Subcutaneous abdominal adipose tissue (tissue), 5 donors: ENCODE data around the gene ADGRA1.

Source experiments
- H3K27ac ChIP-seq: one replicate; pipeline ENCODE4 v1.7.0; 2013; ENCODE audit warnings: low read depth, mild to moderate bottlenecking, inconsistent platforms, low read length, moderate library complexity
- H3K27me3 ChIP-seq, 5 donors: one replicate each; pipeline ENCODE4 v1.7.0; 2013; ENCODE audit warnings: low read length in 5 of 5, inconsistent platforms in 1 of 5; ENCODE audit not compliant: control insufficient read depth in 5 of 5, insufficient read depth in 4 of 5
- H3K36me3 ChIP-seq, 5 donors: one replicate each; pipeline ENCODE4 v1.7.0; 2013; ENCODE audit warnings: low read length in 5 of 5; ENCODE audit not compliant: control insufficient read depth in 5 of 5, insufficient read depth in 5 of 5
- H3K4me1 ChIP-seq, 5 donors: one replicate each; pipeline ENCODE4 v1.7.0; 2013; ENCODE audit warnings: low read length in 5 of 5, mild to moderate bottlenecking in 3 of 5, moderate library complexity in 1 of 5; ENCODE audit not compliant: control insufficient read depth in 5 of 5, insufficient read depth in 5 of 5
- H3K4me3 ChIP-seq, 5 donors: one replicate each; pipeline ENCODE4 v1.7.0; 2013; ENCODE audit warnings: low read length in 5 of 5, low read depth in 1 of 5
- H3K9ac ChIP-seq, 5 donors: one replicate each; pipeline ENCODE4 v1.7.0; 2013; ENCODE audit warnings: low read length in 5 of 5, mild to moderate bottlenecking in 4 of 5, moderate library complexity in 3 of 5
- H3K9me3 ChIP-seq, 5 donors: one replicate each; pipeline ENCODE4 v1.7.0; 2013; ENCODE audit warnings: low read length in 5 of 5; ENCODE audit not compliant: control insufficient read depth in 5 of 5
- donor health status: healthy.
- donor health status: healthy.
- donor health status: healthy.
- donor health status: healthy.
- donor health status: healthy.

The ADGRA1 gene

GRCh38 chr10:133159950-133160825 lies 72.5 kb downstream of the ADGRA1 start, which contains the start of gene KNDC1:
TSS of gene KNDC1 (plus strand) at chr10:133160219. CDS start at chr10:133160468, 249 bp downstream.
- peak within 1 kb of the TSS in 4 of 5 donors; percentile 34 to 53 (median 42) for H3K4me3 ChIP-seq
- no peaks in the 10 kb centered on the region for H3K36me3 ChIP-seq
- no peak within 1 kb of the TSS for H3K27ac ChIP-seq
- peaks cover 36 to 64% (median 45%) of the 10 kb centered on the region in 5 donors for H3K27me3 ChIP-seq
- peaks cover 0 to 13% (median 11%) of the 10 kb centered on the region in 5 donors for H3K4me1 ChIP-seq
- no peaks in the 10 kb centered on the region for H3K9me3 ChIP-seq
- H3K9ac ChIP-seq: no peak within 1 kb of the TSS

DNA sequence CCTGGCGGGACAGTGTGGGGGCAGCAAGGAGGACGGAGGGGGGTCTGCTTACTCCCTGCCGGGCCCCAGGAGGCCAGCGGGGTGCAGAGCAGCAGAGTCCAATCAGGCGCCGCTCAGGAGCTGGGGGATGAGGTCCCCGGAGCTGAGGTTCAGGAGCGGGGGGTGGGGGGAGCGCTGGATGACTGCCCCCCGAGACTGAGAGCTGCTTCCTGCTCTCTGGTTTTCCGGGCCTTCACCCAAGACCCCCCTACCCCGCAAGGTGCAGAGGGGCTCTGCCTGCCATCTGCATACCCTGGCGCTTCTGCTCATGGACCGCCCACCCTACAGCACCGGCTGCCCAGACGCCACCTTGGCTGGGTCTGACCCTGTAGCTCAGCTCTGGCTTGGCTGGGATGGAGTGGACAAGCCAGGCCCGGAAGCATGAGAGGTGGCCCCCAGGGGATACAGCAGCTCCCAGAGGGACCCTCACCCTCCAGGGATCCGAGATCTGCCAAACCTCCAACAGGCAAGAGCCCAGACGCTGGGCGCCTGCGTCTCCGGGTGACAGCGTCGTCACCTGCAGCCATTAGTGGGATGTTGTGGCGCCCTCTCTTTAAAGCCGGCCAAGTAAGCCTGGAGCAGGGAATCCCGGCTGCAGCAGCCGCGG lies 73.2 kb downstream of the ADGRA1 start:
- Histone ChIP-seq H3K9ac (no peak overlapping the region), H3K36me3 (no peaks in the 10 kb centered on the region), H3K4me1 (peaks cover 0 to 13% (median 11%) of the 10 kb centered on the region in 5 donors), H3K4me3 (peak overlapping the region in 3 of 5 donors; percentile 34 to 53 (median 44)), H3K27me3 (peaks cover 39 to 71% (median 48%) of the 10 kb centered on the region in 5 donors), H3K9me3 (no peaks in the 10 kb centered on the region), H3K27ac (no peak overlapping the region)

GRCh38 chr10:133161486-133162109 lies 73.9 kb downstream of the ADGRA1 start:
- peaks cover 0 to 2% (median 0%) of the 10 kb centered on the region in 5 donors for H3K9me3 ChIP-seq
- H3K4me3 ChIP-seq: no peak overlapping the region
- H3K27me3 ChIP-seq: peaks cover 43 to 71% (median 53%) of the 10 kb centered on the region in 5 donors
- peaks cover 2 to 13% (median 11%) of the 10 kb centered on the region in 5 donors for H3K4me1 ChIP-seq
- H3K36me3 ChIP-seq: no peaks in the 10 kb centered on the region
- H3K9ac ChIP-seq: no peak overlapping the region
- no peak overlapping the region for H3K27ac ChIP-seq

GRCh38 chr10:133162178-133162909 lies 74.6 kb downstream of the ADGRA1 start:
- peaks cover 0 to 2% (median 0%) of the 10 kb centered on the region in 5 donors for H3K9me3 ChIP-seq

GRCh38 chr10:133162910-133163856 lies 75.5 kb downstream of the ADGRA1 start:
- Histone ChIP-seq H3K9ac (no peak overlapping the region), H3K9me3 (peaks cover 0 to 2% (median 0%) of the 10 kb centered on the region in 5 donors), H3K4me1 (peaks cover 2 to 22% (median 13%) of the 10 kb centered on the region in 5 donors), H3K27me3 (peaks cover 50 to 72% (median 59%) of the 10 kb centered on the region in 5 donors), H3K4me3 (no peak overlapping the region), H3K27ac (no peak overlapping the region), H3K36me3 (no peaks in the 10 kb centered on the region)

More at GRCh38 chr10:133162178-133162909, 74.6 kb downstream of the ADGRA1 start:
- Histone ChIP-seq H3K27me3 (peaks cover 49 to 76% (median 57%) of the 10 kb centered on the region in 5 donors), H3K36me3 (no peaks in the 10 kb centered on the region), H3K4me3 (no peak overlapping the region), H3K27ac (no peak overlapping the region), H3K4me1 (peaks cover 2 to 19% (median 13%) of the 10 kb centered on the region in 5 donors), H3K9ac (no peak overlapping the region)

- no peak overlapping the region for H3K9ac ChIP-seq
- no peaks in the 10 kb centered on the region for H3K36me3 ChIP-seq
- H3K4me1 ChIP-seq: peaks cover 2 to 22% (median 13%) of the 10 kb centered on the region in 5 donors
- peaks cover 47 to 67% (median 55%) of the 10 kb centered on the region in 5 donors for H3K27me3 ChIP-seq
- H3K4me3 ChIP-seq: no peak overlapping the region
- peaks cover 0 to 2% (median 0%) of the 10 kb centered on the region in 5 donors for H3K9me3 ChIP-seq
- no peak overlapping the region for H3K27ac ChIP-seq
Measured at GRCh38 chr10:133163889-133164815, 76.4 kb downstream of the ADGRA1 start.

DNA sequence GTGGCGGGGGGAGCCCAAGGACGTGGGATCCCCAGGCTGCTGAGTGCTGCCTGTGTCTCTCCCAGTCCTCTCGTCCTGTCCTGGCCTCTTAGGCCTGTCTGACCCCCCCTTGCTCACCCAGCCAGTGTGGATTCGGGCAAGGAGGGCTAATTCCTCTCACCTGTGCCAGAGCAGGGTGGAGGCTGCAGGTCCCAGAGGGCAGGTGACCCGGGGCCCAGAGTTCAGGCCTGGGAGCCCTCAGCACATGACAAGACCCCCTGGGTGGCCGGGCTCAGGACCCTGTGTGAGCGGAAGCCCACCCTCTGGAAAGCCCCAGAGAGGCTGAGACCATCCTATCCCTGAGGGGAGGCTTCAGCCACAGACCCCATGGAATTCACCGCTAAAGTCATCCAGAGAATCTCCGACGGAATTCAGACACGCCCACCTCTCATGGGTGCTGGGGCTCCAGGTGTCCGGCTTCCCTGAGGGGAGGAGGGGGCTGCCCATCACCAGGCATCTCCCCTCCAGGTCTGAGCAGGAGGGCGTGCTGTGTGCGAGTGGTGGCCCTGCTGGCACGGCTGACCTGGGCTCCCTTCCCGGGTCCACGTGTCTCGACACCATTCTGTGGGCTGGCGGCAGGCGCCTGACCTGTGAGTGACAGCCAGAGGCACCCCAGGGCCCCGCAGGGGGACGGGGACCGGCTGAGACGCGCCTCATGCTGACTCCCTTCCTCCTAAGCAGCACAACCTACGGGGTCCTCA lies 77.3 kb downstream of the ADGRA1 start:
- Histone ChIP-seq H3K4me3 (no peak overlapping the region), H3K27ac (no peak overlapping the region), H3K9me3 (peaks cover 0 to 2% (median 0%) of the 10 kb centered on the region in 5 donors), H3K9ac (no peak overlapping the region), H3K4me1 (peaks cover 2 to 22% (median 13%) of the 10 kb centered on the region in 5 donors), H3K36me3 (no peaks in the 10 kb centered on the region), H3K27me3 (peaks cover 48 to 66% (median 55%) of the 10 kb centered on the region in 5 donors)
